HepG2 (cell line): Measurements from ENCODE around the gene C20orf96. TPM values are rescaled to one million over a fixed set of nuclear protein-coding genes. Genes with fewer than 3 reads are reported as not detected.

Experiments used
- BRCA1 ChIP-seq: sonication (generic); formaldehyde crosslinking; IDR thresholded peaks from 2 replicates; pipeline ENCODE4 v1.4.0; 2020; ENCODE audit warnings: missing genetic modification reagents
- FOXM1 ChIP-seq: sonication (generic); formaldehyde crosslinking; IDR thresholded peaks from 2 replicates; pipeline ENCODE4 v1.5.0; 2020; ENCODE audit warnings: missing genetic modification reagents
- HNF4G ChIP-seq, 2 experiments: sonication (generic) in 1 of 2; formaldehyde crosslinking in 1 of 2; IDR thresholded peaks; 2 replicates each; pipeline versions ENCODE4 v1.4.0 to v1.6.1; 2011 to 2020; ENCODE audit warnings: borderline replicate concordance in 2 of 2, low read depth in 2 of 2, mild to moderate bottlenecking in 2 of 2, low read length in 1 of 2, missing genetic modification reagents in 1 of 2, moderate library complexity in 1 of 2
- NAIF1 ChIP-seq: sonication (generic); formaldehyde crosslinking; IDR thresholded peaks from 2 replicates; pipeline ENCODE4 v1.5.0; 2020; ENCODE audit warnings: mild to moderate bottlenecking, missing genetic modification reagents, borderline replicate concordance
- NFIB ChIP-seq: sonication (generic); formaldehyde crosslinking; IDR thresholded peaks from 2 replicates; pipeline ENCODE4 v1.9.0; 2021; ENCODE audit warnings: missing genetic modification reagents, mild to moderate bottlenecking, borderline replicate concordance
- PHF5A ChIP-seq: IDR thresholded peaks from one replicate; pipeline ENCODE4 v1.6.1; 2018; ENCODE audit warnings: low read depth, missing genetic modification reagents; ENCODE audit not compliant: unreplicated experiment
- PPARG ChIP-seq: conservative IDR thresholded peaks from 2 replicates; pipeline ENCODE4 v1.6.1; 2016; ENCODE audit warnings: missing biosample characterization, missing genetic modification reagents
- RFX1 ChIP-seq: fragments of 450-650 bp; IDR thresholded peaks from 2 replicates; pipeline ENCODE4 v1.6.1; 2017
- RFXANK ChIP-seq: IDR thresholded peaks from 2 replicates; pipeline ENCODE4 v1.6.1; 2016
- ZNF207 ChIP-seq: fragments of 450-650 bp; IDR thresholded peaks from 2 replicates; pipeline ENCODE4 v1.6.1; 2016; ENCODE audit warnings: antibody characterized with exemption, borderline replicate concordance
- ZNF484 ChIP-seq: sonication (generic); formaldehyde crosslinking; IDR thresholded peaks from 2 replicates; pipeline ENCODE4 v1.5.1; 2020; ENCODE audit warnings: mild to moderate bottlenecking, low read depth, missing genetic modification reagents, borderline replicate concordance
- ZNF766 ChIP-seq: sonication (generic); formaldehyde crosslinking; IDR thresholded peaks from 2 replicates; pipeline ENCODE4 v1.5.0; 2020; ENCODE audit warnings: missing genetic modification reagents, borderline replicate concordance
- polyA plus RNA-seq, 8 experiments: library from polyadenylated mRNA; depleted of rRNA in 3 of 8; stranded (reverse) in 7 of 8; unstranded in 1 of 8; fragments of >200 nt; fragmentation: Illumina TruSeq in 4 of 8; extraction: Trizol in 4 of 8; gene quantifications; 2 replicates each; pipeline versions ENCODE4 v1.2.1 to v1.2.3, GENCODE V29; 2011 to 2016; ENCODE audit warnings: low read depth in 4 of 8, missing spikeins in 1 of 8, mixed read lengths in 1 of 8; ENCODE audit not compliant: insufficient read depth in 1 of 8
- total RNA-seq, 5 experiments: library from RNA; depleted of rRNA; stranded (reverse); fragments of >200 nt; fragmentation: Illumina TruSeq; extraction: Trizol; gene quantifications; 2 replicates each; pipeline ENCODE4 v1.2.3, GENCODE V29; 2016; ENCODE audit warnings: low read depth in 1 of 5
- TF ChIP-seq, protein P1 (sequence below): sonication (generic); formaldehyde crosslinking; IDR thresholded peaks from 2 replicates; pipeline ENCODE4 v1.5.0; 2020; ENCODE audit warnings: mild to moderate bottlenecking, missing genetic modification reagents
- TF ChIP-seq, protein P2 (sequence below): sonication (generic); formaldehyde crosslinking; IDR thresholded peaks from 2 replicates; pipeline ENCODE4 v1.4.0; 2020; ENCODE audit warnings: missing genetic modification reagents, borderline replicate concordance
- TF ChIP-seq, protein P3 (sequence below): sonication (generic); formaldehyde crosslinking; IDR thresholded peaks from 2 replicates; pipeline ENCODE4 v1.4.0; 2020; ENCODE audit warnings: mild to moderate bottlenecking, missing genetic modification reagents
- TF ChIP-seq, protein P4 (sequence below): sonication (generic); formaldehyde crosslinking; IDR thresholded peaks from 2 replicates; pipeline ENCODE4 v1.4.0; 2020; ENCODE audit warnings: missing genetic modification reagents
- TF ChIP-seq, protein P5 (sequence below): sonication (generic); formaldehyde crosslinking; IDR thresholded peaks from 2 replicates; pipeline ENCODE4 v1.9.0; 2021; ENCODE audit warnings: missing genetic modification reagents, mild to moderate bottlenecking, borderline replicate concordance

C20orf96 gene
- total and polyA plus RNA-seq, 2 of the 13 experiments (the other 11 are each of a cell fraction or from before 2014, with no cell fraction given), result 3.8 to 20.6 TPM

DNA sequence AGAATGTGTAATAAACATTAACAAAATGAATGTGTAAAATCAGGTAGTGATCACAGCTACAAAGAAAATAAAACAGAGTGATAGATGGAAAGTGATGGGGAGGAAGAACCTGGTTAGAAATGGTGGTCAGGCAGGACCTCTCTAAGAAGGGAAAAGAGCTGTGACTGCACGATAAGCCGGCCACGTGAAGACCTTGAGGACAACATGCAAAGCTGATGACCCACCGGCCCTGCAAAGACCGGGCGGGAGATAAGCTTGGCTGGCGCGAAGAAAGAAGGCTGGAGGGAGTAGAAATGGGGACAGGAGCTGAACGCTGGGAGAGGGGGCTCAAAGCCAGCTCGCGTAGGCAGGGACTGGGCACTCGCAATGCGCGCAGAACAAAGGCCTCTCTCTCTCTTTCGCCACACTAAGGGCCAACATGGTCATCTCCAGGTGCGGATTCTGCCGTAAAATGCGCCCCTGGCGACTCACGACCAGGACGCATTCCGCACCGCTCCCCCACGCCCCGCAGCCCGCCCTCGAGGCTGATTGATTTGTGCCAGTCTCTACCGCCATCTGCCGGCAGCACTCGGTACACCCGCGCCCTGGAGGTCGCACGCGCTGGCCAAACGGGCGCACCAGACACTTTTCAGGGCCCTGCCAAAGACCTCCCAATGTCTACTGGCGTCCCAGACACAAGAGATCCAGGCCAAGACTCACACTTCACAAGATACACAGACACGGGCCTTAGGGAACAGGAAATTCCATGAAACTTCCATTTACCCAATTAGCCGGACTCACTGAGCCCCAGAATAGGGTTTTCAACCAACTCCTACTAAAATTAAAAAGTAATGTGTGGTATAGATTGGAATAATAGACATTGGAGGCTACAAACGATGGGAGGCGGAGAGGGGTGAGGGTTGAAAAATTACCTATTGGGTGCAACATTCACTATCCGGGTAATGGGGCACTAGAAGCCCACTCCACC lies 23.7 kb downstream of the C20orf96 start (continued):
- TF ChIP-seq, protein P1, sequence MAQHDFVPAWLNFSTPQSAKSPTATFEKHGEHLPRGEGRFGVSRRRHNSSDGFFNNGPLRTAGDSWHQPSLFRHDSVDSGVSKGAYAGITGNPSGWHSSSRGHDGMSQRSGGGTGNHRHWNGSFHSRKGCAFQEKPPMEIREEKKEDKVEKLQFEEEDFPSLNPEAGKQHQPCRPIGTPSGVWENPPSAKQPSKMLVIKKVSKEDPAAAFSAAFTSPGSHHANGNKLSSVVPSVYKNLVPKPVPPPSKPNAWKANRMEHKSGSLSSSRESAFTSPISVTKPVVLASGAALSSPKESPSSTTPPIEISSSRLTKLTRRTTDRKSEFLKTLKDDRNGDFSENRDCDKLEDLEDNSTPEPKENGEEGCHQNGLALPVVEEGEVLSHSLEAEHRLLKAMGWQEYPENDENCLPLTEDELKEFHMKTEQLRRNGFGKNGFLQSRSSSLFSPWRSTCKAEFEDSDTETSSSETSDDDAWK (CRISPR knock-in tag), result no peak
- TF ChIP-seq HNF4G (IDR thresholded peaks at IDR 0.05; ENCODE audit: borderline replicate concordance, low read depth, low read length) (peak; percentile 46; the same call in 1 of the 2 replicates), HNF4G (CRISPR knock-in tag; IDR thresholded peaks at IDR 0.05; ENCODE audit: borderline replicate concordance, low read depth) (peak; percentile 55; the same call in 1 of the 2 replicates), FOXM1 (CRISPR knock-in tag) (0 out of 2 replicates have a peak, but pooled peaks have one; percentile 50), RFXANK (CRISPR knock-in tag) (0 out of 2 replicates have a peak, but pooled peaks have one; percentile 69), PPARG (peak; percentile 65), ZNF484 (peak; percentile 52; the same call in 1 of the 2 replicates), ZNF766 (CRISPR knock-in tag) (peak; percentile 90), NAIF1 (CRISPR knock-in tag) (peak; percentile 99), PHF5A (CRISPR knock-in tag) (no peak), NFIB (CRISPR knock-in tag) (no peak), RFX1 (no peak), BRCA1 (CRISPR knock-in tag) (peak; percentile 53; the same call in 1 of the 2 replicates), ZNF207 (no peak)
- TF ChIP-seq, protein P2, sequence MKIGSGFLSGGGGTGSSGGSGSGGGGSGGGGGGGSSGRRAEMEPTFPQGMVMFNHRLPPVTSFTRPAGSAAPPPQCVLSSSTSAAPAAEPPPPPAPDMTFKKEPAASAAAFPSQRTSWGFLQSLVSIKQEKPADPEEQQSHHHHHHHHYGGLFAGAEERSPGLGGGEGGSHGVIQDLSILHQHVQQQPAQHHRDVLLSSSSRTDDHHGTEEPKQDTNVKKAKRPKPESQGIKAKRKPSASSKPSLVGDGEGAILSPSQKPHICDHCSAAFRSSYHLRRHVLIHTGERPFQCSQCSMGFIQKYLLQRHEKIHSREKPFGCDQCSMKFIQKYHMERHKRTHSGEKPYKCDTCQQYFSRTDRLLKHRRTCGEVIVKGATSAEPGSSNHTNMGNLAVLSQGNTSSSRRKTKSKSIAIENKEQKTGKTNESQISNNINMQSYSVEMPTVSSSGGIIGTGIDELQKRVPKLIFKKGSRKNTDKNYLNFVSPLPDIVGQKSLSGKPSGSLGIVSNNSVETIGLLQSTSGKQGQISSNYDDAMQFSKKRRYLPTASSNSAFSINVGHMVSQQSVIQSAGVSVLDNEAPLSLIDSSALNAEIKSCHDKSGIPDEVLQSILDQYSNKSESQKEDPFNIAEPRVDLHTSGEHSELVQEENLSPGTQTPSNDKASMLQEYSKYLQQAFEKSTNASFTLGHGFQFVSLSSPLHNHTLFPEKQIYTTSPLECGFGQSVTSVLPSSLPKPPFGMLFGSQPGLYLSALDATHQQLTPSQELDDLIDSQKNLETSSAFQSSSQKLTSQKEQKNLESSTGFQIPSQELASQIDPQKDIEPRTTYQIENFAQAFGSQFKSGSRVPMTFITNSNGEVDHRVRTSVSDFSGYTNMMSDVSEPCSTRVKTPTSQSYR, result peak; percentile 50; the same call in 1 of the 2 replicates
- TF ChIP-seq, protein P3, sequence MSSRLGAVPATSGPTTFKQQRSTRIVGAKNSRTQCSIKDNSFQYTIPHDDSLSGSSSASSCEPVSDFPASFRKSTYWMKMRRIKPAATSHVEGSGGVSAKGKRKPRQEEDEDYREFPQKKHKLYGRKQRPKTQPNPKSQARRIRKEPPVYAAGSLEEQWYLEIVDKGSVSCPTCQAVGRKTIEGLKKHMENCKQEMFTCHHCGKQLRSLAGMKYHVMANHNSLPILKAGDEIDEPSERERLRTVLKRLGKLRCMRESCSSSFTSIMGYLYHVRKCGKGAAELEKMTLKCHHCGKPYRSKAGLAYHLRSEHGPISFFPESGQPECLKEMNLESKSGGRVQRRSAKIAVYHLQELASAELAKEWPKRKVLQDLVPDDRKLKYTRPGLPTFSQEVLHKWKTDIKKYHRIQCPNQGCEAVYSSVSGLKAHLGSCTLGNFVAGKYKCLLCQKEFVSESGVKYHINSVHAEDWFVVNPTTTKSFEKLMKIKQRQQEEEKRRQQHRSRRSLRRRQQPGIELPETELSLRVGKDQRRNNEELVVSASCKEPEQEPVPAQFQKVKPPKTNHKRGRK (CRISPR knock-in tag), result peak; percentile 12; the same call in 1 of the 2 replicates
- TF ChIP-seq, protein P4, sequence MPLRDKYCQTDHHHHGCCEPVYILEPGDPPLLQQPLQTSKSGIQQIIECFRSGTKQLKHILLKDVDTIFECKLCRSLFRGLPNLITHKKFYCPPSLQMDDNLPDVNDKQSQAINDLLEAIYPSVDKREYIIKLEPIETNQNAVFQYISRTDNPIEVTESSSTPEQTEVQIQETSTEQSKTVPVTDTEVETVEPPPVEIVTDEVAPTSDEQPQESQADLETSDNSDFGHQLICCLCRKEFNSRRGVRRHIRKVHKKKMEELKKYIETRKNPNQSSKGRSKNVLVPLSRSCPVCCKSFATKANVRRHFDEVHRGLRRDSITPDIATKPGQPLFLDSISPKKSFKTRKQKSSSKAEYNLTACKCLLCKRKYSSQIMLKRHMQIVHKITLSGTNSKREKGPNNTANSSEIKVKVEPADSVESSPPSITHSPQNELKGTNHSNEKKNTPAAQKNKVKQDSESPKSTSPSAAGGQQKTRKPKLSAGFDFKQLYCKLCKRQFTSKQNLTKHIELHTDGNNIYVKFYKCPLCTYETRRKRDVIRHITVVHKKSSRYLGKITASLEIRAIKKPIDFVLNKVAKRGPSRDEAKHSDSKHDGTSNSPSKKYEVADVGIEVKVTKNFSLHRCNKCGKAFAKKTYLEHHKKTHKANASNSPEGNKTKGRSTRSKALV (CRISPR knock-in tag), result peak; percentile 99
- TF ChIP-seq, protein P5, sequence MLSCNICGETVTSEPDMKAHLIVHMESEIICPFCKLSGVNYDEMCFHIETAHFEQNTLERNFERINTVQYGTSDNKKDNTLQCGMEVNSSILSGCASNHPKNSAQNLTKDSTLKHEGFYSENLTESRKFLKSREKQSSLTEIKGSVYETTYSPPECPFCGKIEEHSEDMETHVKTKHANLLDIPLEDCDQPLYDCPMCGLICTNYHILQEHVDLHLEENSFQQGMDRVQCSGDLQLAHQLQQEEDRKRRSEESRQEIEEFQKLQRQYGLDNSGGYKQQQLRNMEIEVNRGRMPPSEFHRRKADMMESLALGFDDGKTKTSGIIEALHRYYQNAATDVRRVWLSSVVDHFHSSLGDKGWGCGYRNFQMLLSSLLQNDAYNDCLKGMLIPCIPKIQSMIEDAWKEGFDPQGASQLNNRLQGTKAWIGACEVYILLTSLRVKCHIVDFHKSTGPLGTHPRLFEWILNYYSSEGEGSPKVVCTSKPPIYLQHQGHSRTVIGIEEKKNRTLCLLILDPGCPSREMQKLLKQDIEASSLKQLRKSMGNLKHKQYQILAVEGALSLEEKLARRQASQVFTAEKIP (CRISPR knock-in tag), result no peak
